HG02852 (cell line): ENCODE results near the gene CC2D1B.

Source experiments
- ATAC-seq: cut with Tn5 transposase; IDR thresholded peaks from one replicate; pipeline ENCODE4 v1.9.1; 2021; ENCODE audit warnings: mild to moderate bottlenecking, moderate library complexity; ENCODE audit not compliant: unreplicated experiment

The CC2D1B gene

DNA sequence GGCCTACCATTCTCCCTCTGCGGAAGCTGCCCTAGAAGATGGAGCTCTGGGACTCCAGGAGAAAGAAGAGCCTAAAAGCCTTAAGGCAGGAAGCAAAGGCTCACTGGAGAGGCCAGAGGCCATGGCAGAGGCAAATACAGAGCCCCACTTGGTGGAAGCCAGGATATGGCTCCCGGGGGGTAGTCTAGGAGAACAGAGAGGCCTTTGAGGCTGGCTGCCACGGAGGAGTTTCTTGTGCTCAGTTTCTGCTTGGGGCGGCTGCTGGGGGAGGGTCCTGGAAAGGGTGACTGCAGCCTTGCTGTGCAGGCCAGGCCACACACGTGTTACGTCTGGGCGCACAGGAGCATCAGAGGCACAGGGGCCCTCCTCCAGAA, 5.4 kb downstream of the CC2D1B start:
- no peak for ATAC-seq

DNA sequence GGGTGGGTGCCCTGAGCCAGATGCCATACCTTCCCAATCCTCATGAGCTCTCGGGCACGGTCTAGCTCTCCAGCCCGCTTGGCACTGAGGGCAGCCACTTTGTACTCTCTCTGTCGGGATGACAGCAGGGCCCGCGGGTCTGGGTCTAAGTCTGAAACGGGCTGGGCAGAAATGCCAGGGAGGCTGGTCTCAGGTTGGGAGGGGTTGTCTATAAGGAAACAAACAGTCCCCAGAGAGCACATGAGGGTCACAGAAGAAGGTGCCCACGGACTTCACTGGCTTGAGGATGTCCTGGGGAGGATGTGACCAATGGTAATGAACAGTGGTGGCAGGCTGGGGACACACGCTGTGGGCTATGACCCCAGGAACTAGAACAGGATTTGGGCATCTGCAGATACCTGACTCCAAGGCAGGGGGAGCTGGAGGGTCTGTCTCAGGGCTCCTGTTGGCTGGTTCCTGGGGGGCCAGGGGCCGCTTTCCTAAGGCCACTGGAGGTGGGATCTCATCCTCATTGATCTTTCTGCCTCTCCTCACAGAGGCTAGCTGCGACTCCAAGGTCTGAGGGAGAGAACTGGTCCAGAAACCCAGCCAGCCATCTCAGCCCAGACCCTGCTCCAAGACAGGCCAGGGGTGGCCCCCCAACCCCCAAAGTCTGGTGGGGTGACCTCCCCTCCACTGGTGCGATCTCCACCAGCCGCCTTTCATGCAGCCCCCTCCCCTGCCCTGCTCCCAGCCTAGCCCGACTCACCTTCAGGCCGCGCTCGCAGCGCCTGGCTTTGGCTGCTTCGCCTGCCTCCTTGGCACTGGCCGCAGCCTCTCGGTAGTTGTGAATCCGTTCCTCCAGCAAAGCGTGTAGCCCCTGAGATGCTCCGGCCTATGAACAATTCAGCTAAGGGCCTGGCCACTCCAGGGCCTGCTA, 6.1 kb downstream of the CC2D1B start:
- ATAC-seq, result no peak

DNA sequence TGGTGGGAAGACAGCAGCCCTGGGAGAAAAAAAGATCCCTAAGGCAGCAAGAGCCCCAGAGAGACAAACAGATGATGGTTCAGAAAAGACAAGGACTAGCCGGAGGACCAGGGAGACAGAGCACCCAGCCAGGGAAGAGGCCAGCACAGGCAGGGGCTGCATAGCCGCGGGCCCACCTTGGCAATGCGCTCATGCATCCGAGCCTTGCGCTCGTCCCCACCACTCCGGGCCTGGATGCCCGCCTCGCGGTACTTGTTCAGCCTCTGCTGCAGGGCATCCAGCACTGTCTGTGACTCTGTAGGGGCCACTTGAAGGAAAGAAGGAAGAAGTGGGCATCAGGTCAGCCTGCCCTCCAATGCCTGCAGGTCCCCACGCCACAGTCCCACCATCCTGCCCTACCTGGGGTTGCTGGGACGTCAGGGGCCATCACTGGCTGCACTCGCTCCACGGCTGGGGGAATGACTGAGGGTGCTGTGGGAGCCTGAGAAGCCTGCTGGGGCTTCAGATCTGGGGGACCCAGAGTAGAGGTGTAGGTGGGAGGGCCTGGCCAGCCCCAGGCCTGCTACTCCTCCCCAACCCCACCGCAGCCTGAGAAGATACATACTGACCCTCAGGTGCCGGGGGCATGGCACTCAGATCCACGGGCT, 7.0 kb downstream of the CC2D1B start:
- no peak for ATAC-seq

DNA sequence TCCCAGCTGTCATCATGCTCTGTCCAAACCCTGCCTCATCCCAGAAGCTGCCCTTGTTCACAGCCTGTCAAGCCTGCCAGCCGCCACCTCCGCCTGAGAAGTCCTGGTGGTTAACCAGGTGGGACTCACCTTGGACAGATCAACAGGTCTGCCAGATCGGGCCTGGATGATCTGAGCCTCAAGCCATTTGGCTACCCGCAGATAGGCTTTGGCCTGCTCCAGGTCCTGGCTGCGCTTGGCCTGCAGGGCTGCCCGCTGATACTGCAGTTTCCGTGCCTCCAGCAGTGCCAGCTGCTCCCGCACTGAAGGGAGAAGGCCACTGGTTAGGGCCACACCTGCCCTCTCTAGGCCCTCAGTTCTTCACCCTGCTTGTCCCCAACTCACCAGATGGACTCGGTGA, 8.6 kb downstream of the CC2D1B start:
- no peak for ATAC-seq

DNA sequence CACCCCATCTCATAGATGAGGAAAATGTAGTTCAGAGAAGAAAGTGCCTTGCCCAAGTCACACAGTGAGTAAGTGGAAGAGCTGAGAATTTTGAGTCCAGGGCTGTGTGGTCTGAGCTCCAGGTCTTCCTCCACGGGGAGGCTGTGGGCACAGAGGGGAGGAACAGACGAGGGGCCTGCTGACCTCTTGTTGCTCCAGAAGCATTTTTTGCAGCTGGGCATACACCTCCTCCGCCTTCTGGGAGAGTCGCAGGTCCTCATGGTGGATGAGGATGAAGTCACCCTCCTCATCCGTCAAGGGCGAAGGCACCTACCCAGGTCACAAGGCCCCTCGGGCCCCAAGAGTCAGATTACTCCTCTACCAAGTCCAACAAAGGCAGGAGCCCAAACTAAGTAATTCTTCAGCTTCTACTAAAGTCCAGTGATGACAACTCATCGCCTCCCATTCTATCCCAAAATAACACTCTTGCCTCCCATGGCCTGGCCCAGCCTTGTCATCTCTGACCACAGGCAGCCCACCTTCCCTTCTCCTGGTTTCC, 9.1 kb downstream of the CC2D1B start:
- no peak for ATAC-seq

DNA sequence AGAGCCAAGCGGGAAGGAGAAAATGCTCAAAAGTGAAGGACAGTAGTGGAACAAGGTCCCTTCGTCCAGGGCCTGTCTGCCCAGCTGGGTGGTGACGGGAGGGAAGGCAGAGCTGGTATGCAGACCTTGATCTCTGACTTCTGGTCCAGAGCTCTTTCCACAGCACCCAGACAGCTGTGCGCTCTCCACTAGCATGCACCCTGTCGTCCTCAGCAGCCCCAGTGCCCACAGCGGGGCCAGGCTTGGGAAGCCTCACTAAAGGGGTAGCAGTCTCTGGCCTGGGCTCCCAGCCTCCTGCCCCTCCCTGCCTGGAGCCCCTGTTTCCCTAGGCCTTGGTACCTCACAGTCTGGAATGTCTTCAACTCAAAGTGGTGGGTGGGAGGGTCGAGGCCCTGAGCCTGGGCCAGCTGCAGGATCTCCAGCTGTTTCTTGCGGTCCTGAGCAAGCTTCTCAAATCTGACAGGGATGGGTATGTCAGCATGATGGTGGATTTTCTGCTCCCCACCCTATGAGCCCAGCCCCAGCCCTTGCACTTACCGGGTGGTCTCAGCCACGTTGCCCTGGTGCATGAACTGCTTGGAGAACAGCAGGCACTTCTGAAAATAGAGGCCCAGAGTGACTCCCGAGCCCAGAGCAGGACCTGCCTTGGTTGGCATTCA, 10.0 kb downstream of the CC2D1B start:
- ATAC-seq, result no peak

DNA sequence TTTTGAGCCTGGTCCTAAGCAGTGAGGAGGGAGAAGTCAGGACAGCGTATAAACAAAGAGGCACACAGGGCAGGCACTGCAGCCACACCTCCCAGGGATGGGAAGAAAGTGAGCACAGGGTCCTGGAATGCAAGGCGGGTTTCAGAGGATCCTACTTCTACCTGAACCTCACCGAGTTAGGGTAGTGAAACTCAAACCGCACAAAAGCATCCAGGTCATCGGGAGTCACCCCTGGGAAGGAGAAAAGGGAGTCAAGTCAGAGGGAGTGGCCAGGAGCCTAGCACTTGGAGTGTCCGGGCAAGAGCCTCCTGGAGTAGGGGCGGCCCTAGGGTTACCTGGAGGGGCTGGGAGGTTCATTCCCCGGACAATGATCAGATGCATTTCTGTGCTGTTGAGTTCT, 10.6 kb downstream of the CC2D1B start:
- no peak for ATAC-seq

DNA sequence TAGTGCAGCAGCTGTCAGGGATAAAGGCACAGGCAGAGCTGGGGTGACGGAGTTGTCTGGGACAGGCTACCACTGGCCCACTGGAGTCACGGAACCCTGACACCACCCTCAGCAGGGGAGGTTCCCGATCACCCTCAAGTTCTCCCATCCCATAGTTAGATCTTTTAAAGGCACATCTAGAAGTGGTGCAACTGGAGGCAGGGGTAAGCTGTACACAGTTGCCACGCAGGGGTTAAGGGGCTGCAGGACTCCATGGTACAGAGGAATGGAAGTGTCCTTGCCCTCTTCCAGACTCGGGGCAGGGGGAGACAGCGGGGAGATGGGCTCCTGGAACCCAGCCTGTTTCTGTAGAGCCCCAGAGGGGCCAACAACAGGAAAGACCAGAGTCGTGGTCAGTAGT, 13.3 kb downstream of the CC2D1B start:
- no peak for ATAC-seq

DNA sequence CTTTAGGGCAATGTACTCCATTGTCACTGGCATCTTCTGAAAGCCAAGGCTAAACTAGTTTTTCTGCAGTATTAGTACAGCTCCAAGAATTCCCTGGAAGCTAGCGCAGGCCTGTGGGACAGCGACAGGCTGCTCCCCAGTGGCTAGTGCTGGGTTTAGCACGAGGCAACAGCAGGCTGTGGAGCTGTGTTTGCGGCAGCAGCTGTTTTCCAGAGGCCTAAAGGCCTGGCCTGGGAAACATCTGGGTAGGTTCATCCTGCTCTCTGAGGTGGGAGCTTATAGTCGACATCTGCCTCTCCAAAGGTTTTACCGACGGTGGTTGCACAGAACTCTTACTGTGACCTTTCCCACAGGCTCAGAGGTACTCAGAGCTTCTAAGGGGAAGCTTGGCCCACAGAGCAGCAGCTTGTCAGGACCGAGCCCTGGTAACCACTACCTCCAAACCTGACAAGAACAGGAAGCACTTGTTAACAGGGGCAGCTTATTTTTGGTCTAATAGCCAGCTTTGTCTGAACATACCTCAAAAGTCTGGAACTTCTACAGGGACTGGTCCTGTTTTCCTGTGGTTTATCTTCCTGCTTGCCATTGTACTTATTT, 17.2 kb downstream of the CC2D1B start:
- ATAC-seq, result no peak

DNA sequence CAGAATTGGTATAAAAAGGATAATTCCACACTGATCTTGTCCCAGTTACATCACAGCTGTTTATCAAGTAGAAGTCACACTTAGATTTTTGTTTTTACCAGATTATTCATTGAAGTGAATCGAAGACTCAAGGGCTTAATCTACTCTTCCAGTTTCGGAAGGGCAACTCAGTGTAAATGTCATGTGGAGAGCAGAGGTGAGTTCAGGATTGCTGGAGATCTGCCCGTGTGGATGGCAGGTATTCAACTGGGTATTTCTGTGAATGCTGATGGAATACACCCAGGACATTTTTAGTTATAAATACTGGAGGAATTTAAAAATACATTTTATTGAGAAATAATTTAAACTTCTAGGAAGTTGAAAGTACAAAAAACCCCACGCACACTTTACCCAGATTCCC, 19.4 kb downstream of the CC2D1B start:
- ATAC-seq, result no peak

DNA sequence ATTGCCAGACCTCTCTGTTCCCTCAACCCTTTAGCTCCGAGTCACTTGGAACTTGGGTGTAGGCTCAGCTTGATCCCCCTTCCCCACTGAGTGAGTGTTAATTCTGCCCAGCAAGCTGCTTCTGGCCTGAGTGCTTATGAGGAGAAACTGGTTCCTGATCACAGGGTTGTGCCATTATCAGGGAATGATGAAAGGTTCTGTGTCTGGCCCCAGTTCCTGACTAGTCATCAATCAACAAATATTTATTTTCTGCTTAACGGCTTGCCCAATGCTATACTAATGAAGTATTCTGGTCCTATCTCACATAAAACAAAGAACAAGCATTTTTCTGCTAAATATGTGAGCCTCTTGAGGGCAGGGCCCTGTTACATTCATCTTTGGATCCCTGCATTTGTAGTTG, 20.8 kb downstream of the CC2D1B start:
- no peak for ATAC-seq

DNA sequence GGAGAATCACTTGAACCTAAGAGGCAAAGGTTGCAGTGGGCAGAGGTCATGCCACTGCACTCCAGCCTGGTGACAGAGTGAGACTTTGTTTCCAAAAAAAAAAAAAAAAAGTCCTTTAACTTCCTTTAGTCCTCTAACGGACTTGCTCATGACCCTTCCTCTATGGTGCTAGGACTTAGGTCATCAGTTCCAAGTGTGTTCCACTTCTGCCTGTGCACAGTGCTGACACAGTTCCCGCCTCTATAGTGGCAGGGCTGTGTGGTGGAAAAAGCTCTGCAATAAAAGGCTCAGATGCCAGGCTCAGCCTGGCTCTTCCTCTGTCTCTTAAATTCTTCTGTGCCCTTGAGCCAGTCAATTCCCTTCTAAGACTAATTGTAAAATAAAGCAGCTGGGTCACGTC, 22.0 kb downstream of the CC2D1B start:
- ATAC-seq, result no peak

DNA sequence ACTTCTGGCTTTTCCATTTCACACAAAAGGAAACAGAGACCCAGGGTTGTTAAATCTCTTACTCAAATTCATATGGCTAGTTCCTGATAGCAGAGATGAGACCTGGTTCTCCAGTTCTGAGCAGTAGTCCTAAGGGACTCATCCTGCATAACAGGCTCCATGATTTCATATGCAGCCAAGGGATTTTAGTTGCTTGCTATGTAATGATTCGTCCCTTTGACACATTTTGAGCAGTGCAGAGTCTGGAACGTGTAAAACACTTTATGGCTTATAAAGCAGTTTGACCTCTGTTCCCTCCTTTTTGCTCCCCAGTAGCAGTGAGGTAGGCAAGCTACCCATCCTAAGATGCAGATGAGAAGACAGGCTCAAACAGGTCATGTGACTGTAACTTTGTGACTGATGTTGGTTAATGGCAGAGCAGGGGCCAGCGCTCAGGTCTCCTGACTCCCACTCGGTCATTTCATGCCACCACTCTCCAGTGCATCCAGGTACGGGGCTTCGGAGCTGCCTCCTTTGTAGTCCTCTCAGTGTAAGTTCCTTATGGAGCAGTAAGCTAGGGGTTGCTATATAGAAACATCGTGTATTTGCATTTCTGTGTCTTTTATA, 24.2 kb downstream of the CC2D1B start:
- ATAC-seq, result no peak

DNA sequence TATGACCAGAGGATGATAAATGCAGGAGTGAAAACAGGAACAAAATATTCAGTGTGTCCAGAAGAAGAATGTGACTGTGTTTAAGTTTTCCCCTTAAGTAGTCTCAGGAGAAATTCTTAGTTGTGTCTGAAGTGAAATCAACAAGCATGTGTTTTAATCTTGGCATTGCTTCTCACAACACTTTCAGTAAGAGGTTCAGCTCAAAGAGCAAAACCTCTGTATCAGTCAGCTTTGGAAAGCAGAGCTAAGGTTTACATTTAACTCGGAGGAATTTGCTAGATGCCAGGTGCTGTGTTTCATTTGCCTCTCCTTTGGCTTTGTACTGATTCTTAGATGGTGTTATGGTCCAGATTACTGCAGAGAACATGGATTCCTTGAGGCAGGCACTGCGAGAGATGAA, 28.6 kb downstream of the CC2D1B start:
- ATAC-seq, result no peak

DNA sequence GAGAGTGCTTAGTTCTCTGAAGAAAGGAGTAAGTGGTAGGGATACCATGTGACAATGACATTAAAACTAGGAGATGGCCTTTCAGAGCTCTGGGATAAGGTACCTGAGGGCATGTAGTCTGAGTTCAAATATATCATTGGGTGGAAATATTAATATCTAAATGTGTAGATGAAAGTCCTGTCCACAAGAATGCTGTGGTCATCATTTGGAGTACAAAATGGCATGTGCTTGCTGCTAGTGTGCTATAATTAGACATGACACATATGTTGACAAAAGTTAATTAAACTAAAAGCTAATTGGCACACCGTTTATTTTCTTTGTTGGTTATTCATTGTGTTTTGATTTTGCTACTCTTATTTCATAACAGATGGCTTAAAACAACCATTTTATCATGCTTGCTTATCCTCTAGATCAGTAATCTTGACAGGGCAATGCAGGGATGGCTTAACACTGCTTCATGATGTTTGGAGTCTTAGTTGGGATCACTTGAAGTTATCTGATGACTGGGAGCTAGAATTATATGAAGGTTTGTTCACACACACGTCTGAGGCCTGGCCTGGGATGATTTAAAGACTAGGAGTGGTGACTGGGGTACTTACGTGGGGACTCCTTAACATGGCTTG, 31.0 kb downstream of the CC2D1B start:
- no peak for ATAC-seq

DNA sequence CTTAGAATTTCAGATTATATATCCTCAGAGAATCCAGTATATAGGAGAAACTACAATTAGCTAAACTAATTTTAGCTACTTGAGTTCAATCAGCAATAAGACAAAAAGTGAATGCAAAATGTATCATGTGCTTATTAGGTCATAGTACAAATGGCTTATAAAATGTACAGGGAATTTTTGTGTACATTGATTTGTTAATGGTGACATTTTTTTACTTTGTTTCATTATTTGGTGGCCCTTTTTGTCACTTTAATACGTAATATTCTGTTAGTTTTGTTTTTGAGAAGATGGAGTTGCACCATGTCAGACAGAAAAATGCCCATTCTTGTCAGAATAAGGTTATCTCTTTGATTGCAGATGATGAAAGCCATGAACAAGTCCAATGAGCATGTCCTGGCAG, 33.6 kb downstream of the CC2D1B start:
- no peak for ATAC-seq

DNA sequence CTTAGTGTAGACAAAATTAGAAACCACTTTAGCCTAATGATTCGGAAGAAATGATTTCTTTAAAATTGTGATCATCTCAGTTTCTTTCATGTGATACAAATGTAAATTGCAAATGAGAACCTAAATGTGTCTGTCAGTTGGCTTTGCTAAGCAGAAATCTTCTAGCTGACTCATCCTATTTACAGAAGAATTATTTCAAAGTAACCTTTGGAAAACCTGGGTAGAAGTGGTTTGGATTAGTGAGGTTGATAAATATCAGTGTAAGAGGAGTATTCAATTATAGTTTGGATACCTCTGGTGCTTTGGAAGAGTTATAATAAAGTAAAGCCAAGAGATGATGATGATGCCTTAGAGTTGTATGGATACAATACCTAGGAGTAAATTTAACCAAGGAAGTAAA, 37.4 kb downstream of the CC2D1B start:
- ATAC-seq, result no peak

DNA sequence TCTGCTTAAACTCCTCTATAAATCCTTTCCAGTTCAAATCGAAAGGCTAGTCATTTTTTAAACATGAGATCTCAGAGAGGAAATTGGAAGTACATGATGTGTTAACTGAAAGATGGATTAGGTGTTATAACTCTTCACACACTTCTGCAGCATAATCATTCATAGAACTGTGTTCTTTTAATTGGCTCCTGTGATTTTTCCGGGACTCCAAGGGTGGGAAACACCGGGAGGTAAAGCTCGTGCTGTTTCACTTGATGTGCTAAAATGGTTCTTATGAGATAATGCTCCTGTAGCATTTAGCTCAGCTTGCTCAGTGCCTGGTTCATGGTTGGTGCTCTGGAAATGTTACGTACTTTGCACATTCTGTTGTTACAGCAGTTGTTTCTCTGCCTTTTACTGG, 40.2 kb downstream of the CC2D1B start:
- no peak for ATAC-seq

DNA sequence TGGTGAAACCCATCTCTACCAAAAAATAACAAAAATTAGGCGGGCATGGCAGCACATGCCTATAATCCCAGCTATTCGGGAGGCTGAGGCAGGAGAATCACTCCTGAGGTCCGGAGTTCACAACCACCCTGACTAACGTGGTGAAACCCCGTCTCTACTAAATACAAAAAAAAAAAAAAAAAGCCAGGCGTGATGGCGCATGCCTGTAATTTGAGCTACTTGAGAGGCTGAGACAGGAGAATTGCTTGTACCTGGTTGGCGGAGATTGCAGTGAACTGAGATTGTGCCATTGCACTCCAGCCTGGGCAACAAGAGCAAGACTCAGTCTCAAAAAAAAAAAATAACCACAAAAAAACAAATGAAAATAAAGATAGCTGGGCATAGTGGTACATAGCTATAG, 42.3 kb downstream of the CC2D1B start:
- ATAC-seq, result no peak

DNA sequence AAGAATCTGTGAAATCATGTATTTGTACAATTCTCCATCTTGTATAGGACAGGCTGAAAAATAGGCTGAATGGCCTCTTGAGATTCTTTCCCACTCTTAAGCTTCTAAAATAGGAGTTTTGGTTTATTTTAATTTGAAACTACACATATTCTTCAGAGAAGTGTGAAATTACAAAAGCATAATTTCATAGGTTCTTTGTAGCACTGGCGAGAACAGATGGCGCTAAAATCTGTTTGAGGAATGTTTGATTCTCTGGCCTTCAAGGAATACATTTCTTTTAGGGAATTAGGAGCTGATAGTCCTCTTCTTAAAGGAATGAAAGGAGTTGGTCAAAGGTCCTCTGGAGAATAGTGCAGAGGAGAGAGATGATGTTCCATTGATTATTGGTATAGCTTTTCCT, 44.9 kb downstream of the CC2D1B start:
- ATAC-seq, result no peak
